Stomach (tissue), 4 donors: Measurements from ENCODE around the gene MCUB.

Experiments used
- CTCF ChIP-seq, 7 experiments: fragments of 450-650 bp in 4 of 7; fragments of 200-600 bp in 3 of 7; sonication (generic) in 3 of 7; IDR thresholded peaks; one replicate each; pipeline ENCODE4 v1.5.1; 2016 to 2019; ENCODE audit warnings: antibody characterized with exemption in 7 of 7, control low read depth in 2 of 7, mild to moderate bottlenecking in 1 of 7
- EP300 ChIP-seq: sonication (generic); formaldehyde crosslinking; IDR thresholded peaks from one replicate; pipeline ENCODE4 v1.6.1; 2017; ENCODE audit warnings: antibody characterized with exemption
- POLR2A ChIP-seq, 4 donors: fragments of 450-650 bp; IDR thresholded peaks; one replicate each; pipeline ENCODE4 v1.6.1; 2016; ENCODE audit warnings: antibody characterized with exemption in 4 of 4, control low read depth in 2 of 4, mild to moderate bottlenecking in 1 of 4, moderate library complexity in 1 of 4

DNA sequence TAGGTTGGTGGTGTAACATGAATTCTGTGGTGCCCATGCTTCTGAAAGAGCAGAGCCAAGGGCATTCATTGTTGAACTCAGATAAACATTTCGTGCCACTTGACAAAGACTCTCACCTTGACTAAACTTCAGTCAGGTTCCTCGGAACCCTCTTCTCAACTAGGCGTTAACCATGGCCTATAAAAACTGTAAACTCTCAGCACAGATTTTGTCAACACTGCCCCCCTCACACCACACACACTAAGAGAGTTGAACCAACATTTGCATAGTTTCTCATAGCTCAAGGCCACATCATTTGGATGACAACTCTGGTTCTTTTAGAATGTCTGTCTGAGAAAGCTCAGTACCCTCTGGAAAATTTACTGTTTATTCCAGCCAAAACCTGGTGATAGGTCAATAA lies 115.1 kb downstream of the MCUB start:
- TF ChIP-seq CTCF (IDR thresholded peaks at IDR 0.05) = no peak
- TF ChIP-seq POLR2A (IDR thresholded peaks at IDR 0.05) = no peak
- TF ChIP-seq EP300 = no peak
